Amniotic stem cell (primary cell): ENCODE results near the gene PRDX3.
"Not testable (repeated sequence)": the region's sequence is repeated elsewhere in the genome, so short reads cannot be mapped to it uniquely, and the experiment has no call there.

Experiments used
- DNase-seq: peaks from one replicate; lab custom pipeline; 2025; lab: John Stamatoyannopoulos, UW

The PRDX3 gene

DNA sequence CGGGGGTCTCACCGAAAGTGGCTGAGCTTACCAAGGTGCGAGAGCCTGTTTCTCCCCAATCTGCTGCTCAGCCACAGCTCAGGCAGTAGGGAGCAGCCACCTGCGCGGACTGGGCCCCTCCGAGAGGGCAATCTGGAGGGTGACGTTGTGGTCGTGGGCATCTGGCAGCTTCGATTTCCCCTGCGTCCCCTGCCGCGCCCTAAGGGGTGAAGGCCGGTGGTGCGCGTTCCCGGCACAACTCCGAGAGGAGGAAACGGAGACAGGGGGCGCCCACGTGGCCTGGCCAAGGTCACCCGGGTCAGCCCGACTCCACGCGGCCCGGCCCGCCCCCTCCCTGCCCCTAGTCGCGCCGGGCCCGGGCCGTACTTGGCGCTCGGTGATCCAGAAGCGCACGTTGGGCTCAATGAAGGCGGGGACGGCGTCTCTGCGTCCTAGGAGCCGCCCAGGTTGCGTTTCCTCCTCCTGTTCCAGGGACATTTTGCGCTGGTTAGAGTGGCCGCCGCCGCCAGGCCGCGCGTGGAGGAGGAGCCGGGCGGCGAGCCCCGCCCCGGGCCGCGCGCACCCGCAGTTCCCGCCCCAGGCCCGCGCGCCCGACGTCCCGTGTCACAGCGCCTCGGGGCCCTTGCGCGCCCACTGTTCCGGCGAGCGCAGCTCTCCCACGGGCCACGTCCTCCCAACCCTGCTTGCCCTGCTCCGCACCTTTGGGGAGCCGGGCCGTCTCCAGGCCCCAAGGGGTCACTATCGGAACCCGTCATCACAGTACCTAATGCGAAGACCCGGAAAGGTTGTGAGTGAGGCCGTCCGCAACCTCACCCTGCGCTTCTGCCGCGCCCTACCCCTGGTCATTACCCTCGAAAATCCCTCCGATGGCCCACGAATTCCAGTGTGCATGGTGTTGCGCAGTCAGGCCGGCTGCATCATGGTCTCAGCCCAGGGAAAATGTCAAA is 13.2 kb downstream of the PRDX3 start, which contains the start of gene SFXN4:
TSS of gene SFXN4 (minus strand) at position 544 of the 947 bp plus-strand sequence. CDS start at position 477, 67 bp downstream.
- peak; percentile 44 for DNase-seq

DNA sequence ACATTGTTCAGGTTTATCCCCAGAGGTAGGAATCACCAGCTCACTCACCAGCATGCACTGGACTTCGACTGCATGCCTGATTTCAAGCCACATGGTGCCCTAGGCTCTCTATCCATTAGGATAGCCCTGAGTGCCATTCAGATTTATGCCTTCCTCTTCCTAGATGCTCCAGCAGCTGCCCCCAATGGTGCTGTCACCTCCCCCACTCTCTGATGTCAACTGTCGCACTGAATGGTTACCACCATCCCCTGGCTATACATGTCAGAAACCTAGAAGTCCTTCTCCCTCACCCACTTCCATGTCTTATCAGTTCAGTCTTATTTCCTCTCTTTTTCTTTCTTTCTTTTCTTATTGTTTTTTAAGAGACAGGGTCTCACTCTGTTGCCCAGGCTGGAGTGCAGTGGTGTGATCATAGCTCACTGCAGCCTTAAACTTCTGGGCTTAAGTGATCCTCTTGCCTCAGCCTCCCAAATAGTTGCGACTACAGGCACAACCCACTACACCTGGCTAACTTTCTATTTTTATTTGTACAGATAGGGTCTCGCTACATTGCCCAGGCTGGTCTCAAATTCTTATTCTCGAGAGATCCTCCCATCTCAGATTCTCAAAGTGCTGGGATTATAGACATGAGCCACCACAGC is 16.0 kb downstream of the PRDX3 start:
- no peak for DNase-seq

DNA sequence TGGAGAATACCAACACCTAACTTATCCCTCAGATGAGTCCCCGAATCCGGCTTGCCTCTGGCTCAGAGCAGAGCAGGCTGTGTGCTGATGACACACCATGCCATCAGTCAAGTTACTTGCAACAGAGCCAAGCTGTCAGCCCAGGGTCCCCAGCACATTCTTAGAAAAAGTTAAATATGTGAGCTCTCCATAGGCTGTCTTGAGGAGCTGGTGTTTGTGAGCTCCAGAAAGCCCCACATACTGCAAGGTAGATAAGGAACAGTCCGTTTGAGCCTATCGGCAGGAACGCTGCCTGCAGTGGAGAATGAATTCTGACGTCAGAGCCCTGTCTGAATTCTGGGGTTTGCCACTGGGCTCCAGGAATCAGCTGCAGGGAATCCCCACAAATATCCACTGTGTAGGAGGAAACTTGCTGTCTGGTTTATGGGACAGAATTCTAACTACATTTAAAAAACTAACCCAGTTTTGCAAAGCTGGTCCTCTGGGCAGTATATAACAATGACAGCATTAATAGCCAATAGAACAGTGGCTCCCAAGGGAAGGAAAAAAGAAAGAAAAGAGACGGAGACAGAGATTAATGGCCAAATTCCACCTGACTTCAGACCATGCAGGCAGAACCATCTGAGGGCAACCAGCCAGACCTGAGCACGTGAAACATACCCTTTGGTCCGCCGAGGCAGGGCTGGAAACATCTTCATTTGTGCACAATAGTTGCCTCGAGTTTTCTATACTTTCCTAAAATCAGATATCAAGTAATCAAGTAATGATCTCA is 16.7 kb downstream of the PRDX3 start:
- no peak for DNase-seq

DNA sequence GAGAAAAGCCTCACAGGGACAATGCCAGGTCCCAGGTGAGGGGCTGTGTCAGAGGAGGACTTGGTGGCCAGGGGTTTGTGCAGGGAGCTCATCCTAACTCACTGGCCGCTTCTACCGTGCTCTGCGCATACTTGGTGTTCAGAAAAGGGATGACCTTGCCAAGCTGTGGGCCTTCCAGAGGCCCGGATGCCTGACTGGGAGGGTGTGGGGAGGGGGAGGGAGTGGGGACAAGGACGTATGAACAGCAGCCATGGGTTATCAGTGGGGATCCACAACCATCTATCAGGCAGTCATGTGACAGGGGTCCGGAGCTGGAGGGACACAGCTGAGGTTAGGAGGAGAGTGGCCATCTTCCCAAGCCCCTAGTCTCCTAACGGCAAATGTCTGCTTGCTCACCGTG is 19.3 kb downstream of the PRDX3 start:
- no peak for DNase-seq

DNA sequence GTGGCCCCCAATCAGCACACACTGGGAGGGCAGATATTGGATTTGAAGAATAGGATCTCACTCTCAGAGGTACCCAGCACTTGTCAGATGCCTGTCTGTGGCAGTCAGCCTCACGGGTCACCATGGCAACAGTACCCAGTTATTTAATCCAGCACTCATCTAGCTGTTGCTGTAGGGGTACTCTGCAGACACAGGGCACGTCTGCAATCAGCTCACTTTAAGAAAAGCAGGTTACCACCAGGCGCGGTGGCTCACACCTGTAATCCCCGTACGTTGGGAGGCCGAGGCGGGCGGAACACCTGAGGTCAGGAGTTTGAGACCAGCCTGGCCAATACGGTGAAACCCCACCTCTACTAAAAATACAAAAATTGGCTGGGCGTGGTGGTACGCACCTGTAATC is 25.0 kb downstream of the PRDX3 start:
- DNase-seq, result no peak

DNA sequence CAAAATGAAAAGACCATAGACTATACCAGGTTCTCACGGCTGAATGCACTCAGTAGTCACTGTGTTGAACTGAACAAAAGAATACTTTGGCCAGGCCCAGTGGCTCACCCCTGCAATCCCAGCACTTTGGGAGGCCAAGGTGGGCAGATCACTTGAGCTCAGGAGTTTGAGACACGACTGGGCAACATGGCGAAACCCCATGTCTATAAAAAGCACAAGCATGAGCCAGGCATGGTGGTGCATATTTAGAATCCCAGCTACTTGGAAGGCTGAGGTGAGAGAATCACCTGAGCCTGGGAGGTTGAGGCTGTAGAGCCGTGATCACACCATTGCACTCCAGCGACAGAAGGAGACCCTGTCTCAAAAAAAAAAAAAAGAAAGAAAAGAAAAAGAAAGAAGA is 25.6 kb downstream of the PRDX3 start:
- no peak for DNase-seq

DNA sequence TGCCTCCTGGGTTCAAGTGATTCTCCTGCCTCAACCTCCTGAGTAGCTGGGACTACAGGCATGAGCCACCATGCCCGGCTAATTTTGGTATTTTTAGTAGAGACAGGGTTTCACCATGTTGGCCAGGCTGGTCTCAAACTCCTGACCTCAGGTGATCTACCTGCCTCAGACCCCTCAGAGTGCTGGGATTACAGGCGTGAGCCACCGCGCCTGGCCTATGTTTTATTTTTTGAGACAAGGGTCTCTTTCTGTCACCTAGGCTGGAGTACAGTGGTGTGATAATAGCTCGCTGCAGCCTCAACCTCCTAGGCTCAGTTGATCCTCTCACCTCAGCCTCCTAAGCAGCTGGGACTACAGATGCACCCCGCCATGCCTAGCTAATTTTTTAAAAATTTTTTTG is 27.0 kb downstream of the PRDX3 start:
- DNase-seq, result not testable (repeated sequence)

DNA sequence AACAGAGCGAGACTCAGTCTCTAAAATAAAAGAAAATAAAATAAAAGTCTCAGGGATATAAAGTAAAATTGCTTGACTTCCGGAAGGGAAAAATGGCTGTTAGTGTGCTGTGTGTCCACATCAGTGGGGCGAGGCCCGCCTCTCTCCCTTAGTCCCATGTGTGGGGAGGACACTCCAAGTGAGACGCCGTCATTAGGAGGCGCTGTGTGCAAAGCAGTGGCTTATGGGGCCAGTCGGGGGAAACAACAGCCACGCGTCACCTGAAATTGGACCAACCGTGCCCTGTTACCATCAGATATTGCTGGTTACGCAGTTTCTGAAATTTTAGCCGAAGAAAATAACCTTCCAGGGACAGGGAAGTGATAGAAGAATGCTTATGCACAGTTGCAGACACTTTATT is 28.9 kb downstream of the PRDX3 start:
- DNase-seq, result no peak

DNA sequence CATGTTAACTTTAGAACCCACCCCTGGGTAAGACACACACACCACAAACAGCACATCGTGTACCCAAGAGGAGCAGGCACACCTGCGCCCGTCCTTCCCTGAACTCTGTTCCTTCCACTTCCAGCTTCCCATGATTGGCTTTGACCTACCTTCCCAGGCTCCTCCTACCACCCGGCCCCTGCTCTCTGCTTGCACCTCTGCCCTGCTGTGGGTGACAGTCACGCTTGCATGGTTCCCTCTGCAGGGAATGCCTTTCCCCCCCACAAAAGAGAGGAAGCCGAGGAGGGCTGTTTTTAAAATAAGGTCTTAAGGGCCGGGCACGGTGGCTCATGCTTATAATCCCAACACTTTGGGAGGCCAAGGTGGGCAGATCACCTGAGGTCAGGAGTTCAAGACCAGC is 29.5 kb downstream of the PRDX3 start:
- no peak for DNase-seq

DNA sequence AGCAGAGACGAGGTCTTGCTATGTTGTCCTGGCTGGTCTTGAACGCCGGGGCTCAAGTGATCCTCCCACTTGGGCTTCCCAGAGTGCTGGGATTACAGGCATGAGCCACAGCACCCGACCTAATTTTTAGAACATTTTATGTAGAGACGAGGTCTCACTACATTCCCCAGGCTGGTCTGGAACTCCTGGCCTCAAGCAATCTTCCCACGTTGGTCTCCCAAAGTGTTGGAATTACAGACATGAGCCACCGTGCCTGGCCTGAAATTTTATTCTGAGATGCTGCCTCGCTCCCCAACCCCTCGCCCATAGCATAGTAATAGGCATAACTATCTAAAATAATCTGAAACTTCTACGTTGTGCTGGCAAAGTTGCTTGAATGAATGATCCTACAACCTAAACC is 35.0 kb downstream of the PRDX3 start:
- no peak for DNase-seq

DNA sequence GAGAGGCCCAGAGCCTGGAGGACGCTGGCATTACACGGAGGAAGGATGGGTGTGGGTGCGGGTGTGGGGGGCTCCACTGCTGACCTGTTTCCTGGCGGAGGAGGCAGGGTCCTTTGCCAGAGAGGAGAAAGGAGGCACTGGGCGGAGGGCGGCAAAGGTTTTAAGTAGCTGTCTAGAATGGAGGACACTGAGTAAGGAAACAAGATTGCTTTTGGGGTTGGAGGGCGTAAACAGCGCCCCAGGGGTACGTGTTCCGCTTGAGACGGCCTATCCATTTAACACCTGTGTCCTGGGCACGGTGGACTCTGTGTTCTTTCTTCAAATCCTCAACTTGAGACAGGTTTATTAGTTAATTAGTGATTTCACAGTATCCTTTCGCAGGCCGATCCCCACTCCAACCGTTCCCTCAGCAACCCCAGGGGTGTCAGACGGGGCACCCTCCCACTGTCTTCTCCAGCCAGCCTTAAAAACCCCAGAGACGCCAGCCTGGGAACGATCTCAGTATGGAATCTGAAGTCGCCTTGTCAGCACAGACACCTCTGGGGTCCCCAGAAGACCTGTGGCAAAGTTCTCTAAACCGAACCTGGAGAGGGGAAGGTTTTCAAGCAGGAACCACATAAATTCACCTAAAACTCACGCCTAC is 37.9 kb downstream of the PRDX3 start:
- no peak for DNase-seq

DNA sequence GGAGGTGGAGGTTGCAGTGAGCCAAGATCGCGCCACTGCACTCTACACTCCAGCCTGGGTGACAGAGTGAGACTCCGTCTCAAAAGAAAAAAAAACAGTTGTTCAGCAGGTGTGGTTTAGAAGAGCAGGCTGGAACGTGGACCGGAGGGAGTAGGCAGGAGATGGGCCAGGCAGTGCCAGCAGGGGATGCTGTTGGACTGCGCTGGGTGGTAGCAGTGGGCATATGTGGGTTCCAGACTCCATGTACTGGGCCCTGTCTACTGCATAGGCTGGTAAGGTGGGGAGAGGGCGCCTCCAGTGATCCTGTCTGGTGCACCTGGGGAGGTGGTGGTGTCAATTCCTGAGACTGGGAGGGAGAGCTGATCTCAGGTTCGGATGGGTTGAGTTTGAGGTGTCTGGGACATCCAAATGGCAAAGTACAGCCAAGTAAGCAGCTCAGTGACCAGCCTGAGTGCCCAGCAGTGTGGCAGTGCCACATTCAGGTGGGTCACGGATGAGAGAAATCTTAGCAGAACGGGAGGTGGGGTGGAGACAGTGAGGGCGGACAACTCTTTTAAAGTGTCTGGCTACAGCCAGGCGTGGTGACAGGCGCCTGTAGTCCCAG is 39.0 kb downstream of the PRDX3 start:
- DNase-seq, result no peak

DNA sequence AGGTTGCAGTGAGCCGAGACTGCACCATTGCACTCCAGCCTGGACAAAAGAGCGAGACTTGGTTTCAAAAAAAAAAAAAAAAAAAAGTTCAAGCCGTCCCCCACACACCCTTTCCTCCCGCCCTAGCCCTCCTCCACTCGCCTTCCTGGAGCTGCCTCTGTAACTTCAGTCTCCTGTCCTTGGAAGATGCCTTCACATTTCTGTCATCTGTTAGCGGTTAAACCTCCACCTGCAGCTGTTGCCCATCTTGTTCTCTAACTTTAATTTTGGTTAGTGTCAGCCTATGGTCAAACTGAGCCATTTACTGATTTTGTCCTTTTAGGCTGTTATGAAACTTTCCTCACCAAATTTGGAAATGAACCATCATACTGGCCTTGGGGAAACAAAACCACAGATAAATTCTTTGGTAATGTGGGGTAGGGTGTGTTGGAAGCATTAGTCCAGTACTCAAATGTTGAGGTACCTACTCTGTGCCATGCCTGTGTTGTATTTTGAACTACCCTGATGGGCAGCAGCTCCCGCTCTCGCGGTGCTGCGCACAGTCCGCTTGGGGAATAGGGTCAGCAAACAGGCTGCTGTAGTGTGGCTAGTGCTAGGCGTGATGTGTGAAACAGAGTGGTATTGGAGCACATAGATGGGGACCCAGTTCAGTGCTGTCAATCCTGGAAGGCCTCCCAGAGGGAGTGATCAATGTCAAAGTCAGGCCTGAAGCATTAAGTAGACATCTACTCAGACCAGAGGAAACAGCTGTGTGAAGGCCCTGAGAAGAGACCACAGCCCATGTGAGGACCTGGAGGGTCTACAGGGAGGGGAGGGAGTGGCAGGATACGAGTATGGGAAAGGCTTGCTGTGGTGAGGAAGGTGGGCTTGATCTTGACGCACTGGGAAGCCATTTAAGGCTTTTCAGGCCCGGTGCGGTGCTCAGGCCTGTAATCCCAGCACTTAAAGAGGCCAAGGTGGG is 40.0 kb downstream of the PRDX3 start:
- no peak for DNase-seq

DNA sequence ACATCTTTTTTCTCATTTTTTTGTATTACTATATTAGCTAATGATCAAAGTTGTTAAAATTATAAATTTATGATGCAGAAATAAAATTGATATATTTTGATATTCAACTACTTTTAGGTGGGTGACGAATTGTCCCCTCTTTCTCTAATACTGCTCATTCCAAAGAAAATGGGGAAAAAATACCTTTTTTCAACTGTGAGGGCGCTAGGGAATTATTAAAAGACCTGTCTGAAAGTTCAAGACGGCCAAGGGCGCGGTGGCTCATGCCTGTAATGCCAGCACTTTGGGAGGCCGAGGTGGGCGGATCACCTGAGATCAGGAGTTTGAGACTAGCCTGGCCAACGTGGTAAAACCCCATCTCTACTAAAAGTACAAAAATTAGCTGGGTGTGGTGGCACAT is 40.7 kb downstream of the PRDX3 start:
- DNase-seq, result not testable (repeated sequence)

DNA sequence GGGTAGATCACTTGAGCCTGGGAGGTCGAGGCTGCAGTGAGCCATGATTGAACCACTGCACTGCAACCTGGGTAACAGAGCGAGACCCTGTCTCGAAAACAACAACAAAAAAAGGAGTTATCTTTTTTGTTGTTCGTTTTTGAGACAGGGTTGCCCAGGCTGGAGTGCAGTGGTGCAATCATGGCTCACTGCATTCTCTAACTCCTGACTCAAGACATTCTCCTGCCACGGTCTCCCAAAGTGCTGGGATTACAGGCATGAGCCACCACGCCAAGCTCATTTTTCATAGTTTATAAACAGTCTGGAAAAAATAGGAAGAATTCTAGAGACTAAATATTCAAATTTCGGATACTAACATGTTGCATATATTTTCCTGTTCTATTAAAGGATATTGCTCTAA is 42.5 kb downstream of the PRDX3 start:
- no peak for DNase-seq

DNA sequence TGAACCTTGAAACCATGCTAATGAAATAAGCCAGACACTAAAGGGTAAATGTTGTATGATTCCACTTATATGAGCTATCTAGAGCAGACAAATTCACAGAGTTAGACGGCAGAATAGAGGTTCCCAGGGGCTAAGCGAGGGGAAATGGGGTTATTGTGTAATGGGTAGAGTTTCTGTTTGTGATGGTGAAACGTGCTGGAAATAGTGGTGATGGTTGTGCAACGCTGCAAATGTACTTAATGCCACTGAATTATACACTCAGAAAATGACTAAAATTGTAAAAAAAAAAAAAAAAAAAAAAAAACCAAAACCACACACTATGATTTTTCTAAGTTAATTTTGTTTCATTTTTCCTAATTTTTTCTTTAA is 43.1 kb downstream of the PRDX3 start:
- DNase-seq, result no peak

DNA sequence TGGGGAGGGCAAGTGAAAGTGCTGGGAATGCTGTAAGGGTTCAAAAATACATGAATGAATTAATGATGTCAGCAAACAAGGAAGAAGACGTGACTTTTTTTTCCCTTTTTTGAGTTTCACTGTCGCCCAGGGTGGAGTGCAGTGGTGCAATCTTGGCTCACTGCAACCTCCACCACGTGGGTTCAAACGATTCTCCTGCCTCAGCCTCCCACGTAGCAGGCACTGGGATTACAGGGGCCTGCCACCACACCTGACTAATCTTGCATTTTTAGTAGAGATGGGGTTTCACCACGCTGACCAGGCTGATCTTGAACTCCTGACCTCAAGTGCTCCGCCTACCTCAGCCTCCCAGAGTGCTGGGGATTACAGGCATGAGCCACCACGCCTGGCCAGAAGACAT is 44.7 kb downstream of the PRDX3 start:
- DNase-seq, result no peak

DNA sequence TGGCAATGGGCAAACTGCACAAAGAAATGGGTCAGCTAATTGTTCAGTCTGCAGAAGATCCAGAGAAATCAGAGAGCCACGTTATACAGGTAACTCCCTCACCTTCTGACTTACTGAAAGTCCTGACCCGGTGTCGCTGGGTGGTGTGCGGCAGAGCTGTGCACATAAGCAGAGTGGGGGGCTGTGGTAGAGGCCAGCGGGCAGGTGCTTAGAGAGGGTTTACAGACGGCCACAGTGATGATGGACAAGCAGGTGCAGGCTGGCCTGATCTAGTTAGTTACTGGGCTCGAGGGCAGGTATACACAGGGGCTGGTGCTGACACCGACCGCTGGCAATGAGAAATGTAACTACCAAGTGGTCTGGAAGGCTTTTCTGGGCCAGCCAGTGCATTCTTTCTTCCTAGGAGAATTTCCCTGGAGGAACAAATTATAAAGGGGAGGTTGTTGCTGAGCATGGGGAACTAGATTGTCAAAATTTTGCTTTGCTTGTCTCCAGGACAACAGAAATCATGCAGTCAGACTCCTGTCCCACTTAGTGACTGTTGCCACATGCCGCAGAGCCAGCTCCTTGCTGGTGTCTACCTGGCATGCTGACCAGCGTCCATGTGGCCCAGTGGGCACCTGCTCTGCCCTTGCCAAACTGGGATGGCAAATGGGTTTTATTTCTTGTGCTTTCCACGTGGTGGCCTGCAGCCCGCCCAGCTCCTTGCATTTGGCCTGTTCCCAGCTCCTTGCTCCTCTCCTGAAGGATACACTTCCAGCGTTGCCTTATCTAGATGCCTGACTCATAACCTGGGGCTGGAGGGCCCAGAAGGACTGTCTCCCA is 45.9 kb downstream of the PRDX3 start:
- no peak for DNase-seq

DNA sequence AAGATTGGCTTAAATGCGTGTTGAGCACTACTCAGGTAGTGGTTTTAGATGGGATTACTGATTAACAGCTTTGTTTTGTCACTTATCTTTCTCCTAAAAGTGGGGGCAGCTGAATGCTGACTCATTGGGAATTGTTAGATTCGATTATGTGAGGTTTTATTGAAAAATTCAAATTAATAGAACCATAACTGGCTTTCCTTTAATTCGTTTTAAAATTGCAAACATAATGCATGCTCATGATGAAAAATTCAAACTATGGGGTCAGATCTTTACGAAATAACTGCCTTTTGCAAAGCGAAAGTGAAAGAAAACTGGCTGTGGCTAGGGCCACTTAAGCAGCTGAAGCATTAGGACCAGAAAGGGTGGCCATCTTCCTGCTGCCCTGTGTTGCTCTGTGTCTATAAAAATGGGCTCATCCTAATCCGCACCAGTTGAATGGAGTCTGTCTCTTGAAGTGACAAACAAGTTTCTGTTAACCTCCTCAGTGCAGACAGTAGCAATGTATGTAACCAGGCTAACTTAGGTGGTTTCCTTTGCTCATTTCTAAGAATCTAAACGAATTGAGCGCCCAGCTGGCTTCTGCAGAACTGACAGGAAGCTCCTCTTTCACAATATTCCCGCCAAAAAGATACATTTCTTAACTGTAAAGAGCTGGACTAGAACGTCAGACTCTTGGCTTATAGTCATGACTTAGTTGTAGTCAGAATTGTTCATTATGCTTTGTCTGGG is 46.9 kb downstream of the PRDX3 start:
- DNase-seq, result no peak
